ENCODE results near the gene IDH3G.

GRCh38 chrX:153766871-153767673 lies 27.1 kb downstream of the IDH3G start:
- TF ChIP-seq CTCF (IDR thresholded peaks at IDR 0.05): no peak
- TF ChIP-seq POLR2A (IDR thresholded peaks at IDR 0.05): no peak

Data from testis (tissue), 2 donors.